Body of pancreas (tissue), 4 donors: ENCODE measurements around the gene CMAS.

ENCODE experiments used
- POLR2A ChIP-seq, 3 donors: fragments of 450-650 bp; IDR thresholded peaks; one replicate each; pipeline ENCODE4 v1.6.1; 2016; ENCODE audit warnings: antibody characterized with exemption in 3 of 3, mild to moderate bottlenecking in 2 of 3
- TF ChIP-seq, protein P1 (sequence below), 7 experiments: fragments of 450-650 bp in 4 of 7; fragments of 200-600 bp in 3 of 7; sonication (generic) in 3 of 7; IDR thresholded peaks; one replicate each; pipeline ENCODE4 v1.5.1; 2016 to 2019; ENCODE audit warnings: antibody characterized with exemption in 7 of 7

DNA sequence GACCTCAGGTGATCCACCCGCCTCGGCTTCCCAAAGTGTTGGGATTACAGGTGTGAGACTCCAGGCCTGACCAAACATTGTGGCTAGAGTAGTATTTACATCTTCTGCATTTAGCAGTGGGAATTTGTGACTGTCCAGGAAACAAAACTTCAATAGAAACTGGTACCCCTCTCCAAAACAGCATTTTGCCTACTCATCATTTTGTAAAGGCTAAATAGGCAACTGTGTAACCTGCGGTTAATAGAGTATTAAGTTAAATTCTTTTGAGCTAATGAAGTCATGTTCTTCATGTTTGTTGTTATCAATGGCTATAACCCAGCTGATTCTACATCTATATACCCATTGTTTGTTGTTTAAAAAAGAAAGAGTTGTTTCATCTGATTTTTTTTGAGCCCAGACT lies 8.1 kb downstream of the CMAS start:
- no peak for TF ChIP-seq POLR2A (IDR thresholded peaks at IDR 0.05)
- TF ChIP-seq, protein P1, sequence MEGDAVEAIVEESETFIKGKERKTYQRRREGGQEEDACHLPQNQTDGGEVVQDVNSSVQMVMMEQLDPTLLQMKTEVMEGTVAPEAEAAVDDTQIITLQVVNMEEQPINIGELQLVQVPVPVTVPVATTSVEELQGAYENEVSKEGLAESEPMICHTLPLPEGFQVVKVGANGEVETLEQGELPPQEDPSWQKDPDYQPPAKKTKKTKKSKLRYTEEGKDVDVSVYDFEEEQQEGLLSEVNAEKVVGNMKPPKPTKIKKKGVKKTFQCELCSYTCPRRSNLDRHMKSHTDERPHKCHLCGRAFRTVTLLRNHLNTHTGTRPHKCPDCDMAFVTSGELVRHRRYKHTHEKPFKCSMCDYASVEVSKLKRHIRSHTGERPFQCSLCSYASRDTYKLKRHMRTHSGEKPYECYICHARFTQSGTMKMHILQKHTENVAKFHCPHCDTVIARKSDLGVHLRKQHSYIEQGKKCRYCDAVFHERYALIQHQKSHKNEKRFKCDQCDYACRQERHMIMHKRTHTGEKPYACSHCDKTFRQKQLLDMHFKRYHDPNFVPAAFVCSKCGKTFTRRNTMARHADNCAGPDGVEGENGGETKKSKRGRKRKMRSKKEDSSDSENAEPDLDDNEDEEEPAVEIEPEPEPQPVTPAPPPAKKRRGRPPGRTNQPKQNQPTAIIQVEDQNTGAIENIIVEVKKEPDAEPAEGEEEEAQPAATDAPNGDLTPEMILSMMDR (IDR thresholded peaks at IDR 0.05) = no peak
